Esophagus squamous epithelium (tissue), 4 donors: ENCODE results near the gene PLXNC1.

Experiments
- POLR2A ChIP-seq, 4 donors: fragments of 450-650 bp; IDR thresholded peaks; one replicate each; pipeline ENCODE4 v1.6.1; 2017; ENCODE audit warnings: antibody characterized with exemption in 4 of 4, mild to moderate bottlenecking in 4 of 4, moderate library complexity in 3 of 4
- TF ChIP-seq, protein P1 (sequence below), 6 experiments: fragments of 450-650 bp in 4 of 6; fragments of 200-600 bp in 2 of 6; sonication (generic) in 2 of 6; IDR thresholded peaks; one replicate each; pipeline ENCODE4 v1.5.1; 2016 to 2019; ENCODE audit warnings: antibody characterized with exemption in 6 of 6, mild to moderate bottlenecking in 4 of 6, moderate library complexity in 4 of 6

DNA sequence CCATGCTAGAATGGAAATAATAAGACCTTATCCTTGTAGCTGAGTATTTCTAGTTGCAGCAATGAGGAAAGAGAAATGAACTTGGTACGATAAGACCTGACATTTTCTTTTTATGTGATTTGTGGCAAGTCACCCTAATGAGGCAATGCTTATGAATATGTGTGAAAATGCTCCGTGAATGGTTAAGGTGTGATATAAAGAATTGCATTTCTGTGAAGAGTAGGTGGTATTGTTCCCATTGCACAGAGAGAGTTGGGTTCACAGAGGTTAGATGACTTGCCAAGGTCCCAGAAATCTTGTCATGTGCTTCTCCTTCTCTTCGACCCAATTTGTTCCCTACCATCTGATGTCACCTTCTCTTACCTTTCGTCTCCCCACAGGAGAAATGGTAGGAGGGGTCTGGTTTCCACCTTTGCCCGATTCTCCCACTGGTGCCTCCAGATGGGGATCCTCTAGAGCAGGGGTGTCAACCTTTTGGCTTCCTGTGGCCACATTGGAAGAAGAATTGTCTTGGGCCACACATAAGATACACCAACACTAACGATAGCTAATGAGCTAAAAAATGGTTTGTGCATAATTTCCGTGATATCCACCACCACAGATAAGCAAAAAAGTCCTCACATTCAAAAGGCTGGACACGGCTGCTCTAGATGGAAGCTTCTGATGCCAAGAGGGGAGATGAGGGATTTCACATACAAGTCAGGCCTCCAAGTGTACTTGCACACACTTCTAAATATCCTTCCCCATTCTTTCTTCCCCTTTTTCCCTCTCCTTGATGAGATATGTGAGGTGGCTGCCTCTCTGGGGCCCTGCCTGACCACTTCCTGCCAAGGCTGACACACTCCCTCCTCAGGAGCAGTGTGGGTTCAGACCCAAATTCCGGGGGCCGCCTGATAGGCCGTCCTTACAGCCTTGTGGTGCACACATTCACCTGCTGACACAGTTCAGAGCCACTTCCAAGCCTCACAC lies 96.1 kb downstream of the PLXNC1 start:
- TF ChIP-seq, protein P1, sequence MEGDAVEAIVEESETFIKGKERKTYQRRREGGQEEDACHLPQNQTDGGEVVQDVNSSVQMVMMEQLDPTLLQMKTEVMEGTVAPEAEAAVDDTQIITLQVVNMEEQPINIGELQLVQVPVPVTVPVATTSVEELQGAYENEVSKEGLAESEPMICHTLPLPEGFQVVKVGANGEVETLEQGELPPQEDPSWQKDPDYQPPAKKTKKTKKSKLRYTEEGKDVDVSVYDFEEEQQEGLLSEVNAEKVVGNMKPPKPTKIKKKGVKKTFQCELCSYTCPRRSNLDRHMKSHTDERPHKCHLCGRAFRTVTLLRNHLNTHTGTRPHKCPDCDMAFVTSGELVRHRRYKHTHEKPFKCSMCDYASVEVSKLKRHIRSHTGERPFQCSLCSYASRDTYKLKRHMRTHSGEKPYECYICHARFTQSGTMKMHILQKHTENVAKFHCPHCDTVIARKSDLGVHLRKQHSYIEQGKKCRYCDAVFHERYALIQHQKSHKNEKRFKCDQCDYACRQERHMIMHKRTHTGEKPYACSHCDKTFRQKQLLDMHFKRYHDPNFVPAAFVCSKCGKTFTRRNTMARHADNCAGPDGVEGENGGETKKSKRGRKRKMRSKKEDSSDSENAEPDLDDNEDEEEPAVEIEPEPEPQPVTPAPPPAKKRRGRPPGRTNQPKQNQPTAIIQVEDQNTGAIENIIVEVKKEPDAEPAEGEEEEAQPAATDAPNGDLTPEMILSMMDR (IDR thresholded peaks at IDR 0.05): no peak
- no peak for TF ChIP-seq POLR2A (IDR thresholded peaks at IDR 0.05)
